Stromal cell of bone marrow (primary cell): ENCODE results near the gene FBLL1.
"Not testable (repeated sequence)": the region's sequence is repeated elsewhere in the genome, so short reads cannot be mapped to it uniquely, and the experiment has no call there.

Experiments
- DNase-seq: peaks from one replicate; pipeline ENCODE4 v3.0.0-alpha.2; 2012; ENCODE audit warnings: low read depth

Gene FBLL1

DNA sequence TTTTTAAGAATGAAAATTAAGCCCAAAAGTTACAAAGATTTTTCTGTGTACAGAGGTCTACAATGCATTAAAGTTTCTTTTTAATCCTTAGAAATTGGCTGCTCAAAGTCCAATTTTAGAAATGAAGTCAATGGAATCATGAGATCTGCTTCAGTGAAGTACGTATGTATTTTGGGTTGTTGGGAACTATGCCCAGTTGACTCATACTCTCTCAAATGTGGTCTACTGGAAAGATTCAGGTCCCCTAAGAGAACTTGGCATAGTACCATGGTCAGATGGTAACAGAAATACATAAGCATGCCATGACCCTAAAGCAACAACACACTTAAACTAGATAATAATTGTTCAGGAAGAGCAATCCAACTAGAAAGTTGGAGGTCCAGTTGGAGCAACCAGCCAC, 23.0 kb downstream of the FBLL1 start:
- DNase-seq = peak; percentile 98

DNA sequence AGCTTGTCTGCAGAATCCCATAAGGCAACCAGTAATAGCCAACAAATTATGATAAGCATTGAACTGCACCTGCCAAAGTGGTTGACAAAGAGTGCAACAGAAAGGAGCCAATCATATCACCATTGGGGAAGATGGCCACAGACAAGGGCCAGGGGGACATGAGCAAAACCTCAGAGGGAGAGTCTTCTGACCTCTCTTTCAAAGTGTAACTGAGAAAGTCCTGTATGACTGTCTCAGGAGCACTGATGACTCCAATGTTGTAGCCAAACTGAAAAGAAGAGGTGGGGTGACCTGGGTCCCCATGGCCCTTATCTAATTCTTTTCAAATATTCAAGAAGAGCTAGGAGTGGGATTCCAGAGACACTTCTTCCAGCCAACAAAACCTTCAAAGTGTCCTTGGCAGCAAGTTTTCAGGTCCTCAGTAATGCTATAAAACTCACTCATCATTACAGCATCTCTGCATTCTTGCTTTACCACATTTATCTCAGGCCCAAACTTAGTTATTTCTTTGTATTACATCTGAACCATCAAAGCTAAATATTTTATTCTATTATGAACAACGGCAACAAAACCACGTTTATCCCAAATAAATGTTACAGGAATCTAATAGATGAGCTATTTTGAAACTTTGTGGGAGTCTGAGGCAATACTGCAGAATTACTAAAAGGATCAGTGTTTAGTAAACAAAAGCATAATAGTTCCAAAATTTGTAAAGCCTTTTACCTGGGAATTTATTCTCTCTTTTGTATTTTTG, 24.4 kb downstream of the FBLL1 start:
- no peak for DNase-seq

- DNase-seq = no peak
These were observed 28.3 kb downstream of the FBLL1 start for GRCh38 chr5:168557389-168557788.

DNA sequence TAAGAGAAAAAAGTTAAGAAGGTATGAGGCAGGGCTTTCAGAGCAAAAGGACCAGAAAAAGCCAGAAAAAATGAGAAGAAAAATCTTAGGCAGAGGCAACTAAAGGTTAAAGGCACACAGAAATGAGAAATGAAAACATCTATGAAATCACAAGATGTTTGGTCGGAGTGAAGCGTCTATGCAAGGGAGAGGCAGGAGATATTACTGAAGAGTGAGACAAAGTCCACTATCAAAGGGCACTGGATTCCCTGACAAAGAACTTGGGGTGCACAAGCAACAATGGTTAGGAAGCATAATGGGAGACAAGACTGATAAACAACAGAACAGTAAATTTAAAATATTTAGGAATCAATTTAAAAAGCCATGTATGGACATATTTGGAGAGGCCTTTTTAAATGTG, 33.2 kb downstream of the FBLL1 start:
- DNase-seq = no peak

- DNase-seq = no peak
These were observed 34.9 kb downstream of the FBLL1 start for GRCh38 chr5:168563959-168564358.

- no peak for DNase-seq
These were observed 39.6 kb downstream of the FBLL1 start for GRCh38 chr5:168568738-168569137.

GRCh38 chr5:168570490-168571328, 41.6 kb downstream of the FBLL1 start:
- DNase-seq = no peak

GRCh38 chr5:168573663-168574062, 44.6 kb downstream of the FBLL1 start:
- not testable (repeated sequence) for DNase-seq

DNA sequence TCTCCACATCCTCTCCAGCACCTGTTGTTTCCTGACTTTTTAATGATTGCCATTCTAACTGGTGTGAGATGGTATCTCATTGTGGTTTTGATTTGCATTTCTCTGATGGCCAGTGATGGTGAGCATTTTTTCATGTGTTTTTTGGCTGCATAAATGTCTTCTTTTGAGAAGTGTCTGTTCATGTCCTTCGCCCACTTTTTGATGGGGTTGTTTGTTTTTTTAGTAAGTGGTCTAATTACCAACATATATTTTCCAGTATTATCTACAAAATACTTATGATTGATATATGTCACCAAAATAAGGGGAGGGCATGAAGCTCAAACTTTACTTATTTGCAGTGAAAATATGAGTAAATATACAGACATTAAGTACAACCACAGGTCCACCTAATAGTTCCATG, 45.1 kb downstream of the FBLL1 start:
- DNase-seq = not testable (repeated sequence)

DNA sequence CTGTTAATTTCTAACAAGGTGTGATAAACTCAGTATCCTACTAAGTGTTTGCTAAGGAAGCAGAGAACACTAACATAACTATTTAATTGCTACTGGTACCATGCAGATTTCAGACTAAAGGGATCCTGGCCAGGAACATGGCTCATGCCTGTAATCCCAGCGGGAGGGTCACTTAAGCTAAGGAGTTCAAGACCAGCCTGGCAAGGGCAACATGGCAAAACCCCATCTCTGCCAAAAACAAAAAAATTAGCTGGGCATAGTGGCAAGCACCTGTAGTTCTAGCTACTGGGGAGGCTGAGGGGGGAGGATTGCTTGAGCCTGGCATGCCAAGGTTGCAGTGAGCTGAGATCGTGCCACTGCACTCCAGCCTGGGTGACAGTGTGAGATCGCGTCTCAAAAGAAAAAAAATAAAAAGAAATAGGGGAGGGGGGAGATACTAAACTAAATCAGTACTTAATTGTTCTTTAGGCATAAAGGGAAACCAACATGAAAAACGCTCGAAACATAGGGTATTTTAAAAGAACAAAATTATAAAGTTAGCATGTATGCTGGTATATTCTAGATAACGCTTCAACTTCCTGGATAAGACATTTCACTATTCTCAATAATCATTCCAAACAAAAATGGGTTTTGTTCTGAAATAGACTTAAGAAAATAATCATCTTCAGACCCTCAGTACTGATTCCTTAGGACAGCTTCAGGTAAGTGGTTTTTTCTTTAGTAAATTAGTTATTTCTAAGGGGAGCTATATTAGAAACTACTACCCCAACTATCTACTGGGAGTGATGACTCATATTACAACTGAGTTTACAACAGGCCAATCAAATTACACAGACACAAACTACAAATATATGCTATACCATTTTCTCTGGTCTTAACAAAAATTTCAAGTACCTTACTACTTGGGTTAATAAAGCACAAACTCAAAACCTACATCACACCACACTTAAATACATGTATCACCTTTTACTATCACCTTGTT, 46.6 kb downstream of the FBLL1 start:
- DNase-seq = no peak

- DNase-seq = no peak
These were observed 48.9 kb downstream of the FBLL1 start for GRCh38 chr5:168578006-168578405.

DNA sequence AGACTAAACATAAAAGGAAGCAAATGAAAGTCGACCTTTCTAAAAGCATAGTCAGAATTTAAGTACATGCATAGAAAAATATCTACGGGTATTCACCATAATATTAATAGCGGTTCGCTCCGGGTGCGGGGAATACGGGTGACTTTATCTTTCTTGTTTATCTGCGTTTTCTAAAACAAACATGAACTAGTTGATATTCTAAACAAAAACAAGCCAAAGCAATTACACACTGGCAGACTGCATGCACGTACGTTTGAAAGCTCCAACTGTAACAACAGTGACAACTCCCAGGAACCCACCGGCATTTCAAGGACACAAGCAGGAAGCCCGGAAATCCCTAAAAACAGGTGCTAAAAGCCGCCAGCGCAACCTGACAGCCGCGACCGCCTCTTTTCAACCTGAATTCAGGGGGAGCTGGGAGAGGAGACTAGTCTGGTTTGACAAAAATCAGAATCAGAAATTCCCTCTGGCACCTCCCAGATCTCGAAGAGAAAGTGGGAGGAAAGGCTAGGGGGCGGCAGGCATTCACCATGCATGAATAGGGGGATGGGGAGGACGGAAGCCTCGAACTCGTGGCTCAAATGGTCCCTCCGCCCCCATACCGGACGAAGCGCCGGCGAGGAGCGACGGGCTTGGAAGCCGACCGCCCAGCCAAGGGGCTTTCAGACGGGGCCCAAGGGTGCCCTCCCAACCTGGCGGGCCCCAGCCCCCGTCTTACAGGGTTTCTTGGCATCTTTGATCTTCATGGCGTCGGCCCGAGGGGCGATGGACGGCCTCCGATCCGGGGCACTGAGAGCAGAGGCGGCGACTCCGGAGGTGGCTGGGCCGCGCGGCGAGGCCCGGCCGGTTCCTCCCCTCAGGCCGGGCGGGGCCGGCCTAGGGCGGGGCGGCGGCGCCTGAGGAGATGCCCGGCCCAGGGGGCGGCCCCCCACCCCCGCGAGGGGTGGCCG, 49.7 kb downstream of the FBLL1 start, which contains the start of gene PANK3:
Gene PANK3, minus strand, starts transcription at position 831 of the 950 bp plus-strand sequence. Its CDS starts 85 bp downstream, at position 746.
- DNase-seq = peak; percentile 26

- DNase-seq = peak; percentile 98
These were observed 50.6 kb downstream of the FBLL1 start for GRCh38 chr5:168579488-168580226.

GRCh38 chr5:168580227-168580508, 51.1 kb downstream of the FBLL1 start:
- no peak for DNase-seq
